Smooth muscle cell (in vitro differentiated cells): Measurements from ENCODE around the gene MAPK7. TPM values are rescaled to one million over a fixed set of nuclear protein-coding genes. Genes with fewer than 3 reads are reported as not detected.

Experiments used
- DNase-seq: peaks from one replicate; lab custom pipeline; 2025; ENCODE audit not compliant: unreplicated experiment; lab: John Stamatoyannopoulos, UW
- H2AFZ ChIP-seq: fragments of 200-600 bp; sonication (generic); 2 replicates; pipeline ENCODE4 v1.6.0; 2016; ENCODE audit warnings: antibody characterized with exemption, low read depth, mild to moderate bottlenecking
- H3F3A ChIP-seq: fragments of 200-600 bp; sonication (generic); 2 replicates; pipeline ENCODE4 v1.6.0; 2017; ENCODE audit warnings: antibody characterized with exemption, low read depth
- H3K27ac ChIP-seq: fragments of 200-600 bp; sonication (generic); 2 replicates; pipeline ENCODE4 v1.5.1; 2016; ENCODE audit warnings: low read depth, mild to moderate bottlenecking
- H3K27me3 ChIP-seq: fragments of 200-600 bp; sonication (generic); 2 replicates; pipeline ENCODE4 v1.6.1; 2016; ENCODE audit warnings: low read depth, mild to moderate bottlenecking
- H3K36me3 ChIP-seq: fragments of 200-600 bp; sonication (generic); 2 replicates; pipeline ENCODE4 v1.5.1; 2016; ENCODE audit warnings: low read depth
- H3K4me1 ChIP-seq: fragments of 200-600 bp; sonication (generic); 2 replicates; pipeline ENCODE4 v1.5.1; 2016; ENCODE audit warnings: low read depth
- H3K4me2 ChIP-seq: fragments of 200-600 bp; sonication (generic); 2 replicates; pipeline ENCODE4 v1.6.0; 2016; ENCODE audit warnings: mild to moderate bottlenecking
- H3K4me3 ChIP-seq: fragments of 200-600 bp; sonication (generic); 2 replicates; pipeline ENCODE4 v1.5.1; 2016; ENCODE audit warnings: mild to moderate bottlenecking
- H3K79me2 ChIP-seq: fragments of 200-600 bp; sonication (generic); 2 replicates; pipeline ENCODE4 v1.6.0; 2016; ENCODE audit warnings: low read depth, mild to moderate bottlenecking
- H3K9ac ChIP-seq: fragments of 200-600 bp; sonication (generic); 2 replicates; pipeline ENCODE4 v1.6.0; 2016; ENCODE audit warnings: low read depth
- H3K9me3 ChIP-seq: fragments of 200-600 bp; sonication (generic); replicated peaks from 2 replicates; pipeline ENCODE4 v1.5.1; 2016; ENCODE audit warnings: low read depth
- H4K20me1 ChIP-seq: fragments of 200-600 bp; sonication (generic); 2 replicates; pipeline ENCODE4 v1.6.0; 2016; ENCODE audit warnings: low read depth
- WGBS: methylation state at CpG from one replicate; pipeline ENCODE4 v1.1.7; 2016; ENCODE audit warnings: low lambda C conversion rate; 5-methylcytosine and 5-hydroxymethylcytosine counted together
- polyA plus RNA-seq: library from polyadenylated mRNA; unstranded; fragments of >200 nt; fragmentation: Nextera tagmentation; extraction: Ambion mirVana; gene quantifications from 2 replicates; pipeline ENCODE4 v1.2.1, GENCODE V29; 2016
- total RNA-seq: library from RNA; depleted of rRNA; stranded (reverse); fragments of >200 nt; gene quantifications from 2 replicates; pipeline ENCODE4 v1.2.3, GENCODE V29; 2014
- TF ChIP-seq, protein P1 (sequence below): fragments of 200-600 bp; sonication (generic); IDR thresholded peaks from 2 replicates; pipeline ENCODE4 v1.5.1; 2017; ENCODE audit warnings: borderline replicate concordance, mild to moderate bottlenecking, antibody characterized with exemption; ENCODE audit not compliant: insufficient read depth, poor library complexity, severe bottlenecking

MAPK7 gene
- total and polyA plus RNA-seq, 2 experiments from 2014 or later, result 9.1 to 36.3 TPM

DNA sequence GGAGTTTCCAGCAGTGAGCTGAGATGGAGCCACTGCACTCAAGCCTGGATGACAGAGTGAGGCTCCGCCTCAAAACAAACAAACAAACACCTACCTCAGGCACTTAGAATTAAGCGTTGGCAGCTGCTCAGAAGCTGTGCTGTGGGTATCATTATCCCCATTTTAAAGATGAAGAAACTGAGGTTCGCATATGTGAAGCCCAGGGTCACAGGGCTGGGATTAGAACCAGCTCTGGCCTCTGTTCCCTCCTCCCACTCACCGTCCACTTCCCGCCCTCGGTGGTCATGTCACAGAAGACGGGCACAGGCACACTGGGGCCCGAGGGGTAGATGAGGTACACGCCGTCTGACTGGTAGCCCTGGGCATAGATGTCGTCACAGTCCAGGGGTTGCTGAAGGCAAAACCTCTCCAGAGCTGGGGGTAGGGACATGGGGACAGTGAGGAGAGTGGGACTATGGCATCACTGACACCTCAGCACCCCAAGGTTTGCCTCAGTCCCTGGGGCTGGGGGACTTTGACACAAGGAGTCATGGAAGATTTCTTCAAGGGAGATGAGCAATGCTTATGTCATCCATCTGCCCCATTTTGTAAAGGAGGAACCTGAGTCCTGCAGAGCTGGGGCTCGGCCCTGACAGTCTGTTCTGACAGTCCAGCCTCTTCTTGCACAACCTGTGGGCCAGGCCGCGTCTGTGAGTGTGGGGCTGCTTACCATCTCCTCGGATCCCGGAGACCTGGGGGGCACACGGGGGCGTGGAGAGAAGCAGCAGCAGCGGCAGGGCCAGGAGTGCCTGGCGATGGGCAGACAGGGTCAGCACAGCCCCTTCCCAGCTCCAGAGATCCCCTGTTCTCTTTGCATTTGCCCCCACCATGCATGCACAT lies 8.0 kb downstream of the MAPK7 start:
- Histone ChIP-seq H3K27me3 (no peaks in the 10 kb centered on the region), H3K4me1 (peaks cover 30% of the 10 kb centered on the region), H4K20me1 (peaks cover 36% of the 10 kb centered on the region), H3K36me3 (no peaks in the 10 kb centered on the region), H3K9me3 (no peaks in the 10 kb centered on the region), H2AFZ (no peak overlapping the region), H3K9ac (peak overlapping the region; percentile 27), H3F3A (peaks cover 41% of the 10 kb centered on the region), H3K4me2 (peak overlapping the region; percentile 84), H3K27ac (peak overlapping the region; percentile 91), H3K4me3 (peak overlapping the region; percentile 45), H3K79me2 (no peaks in the 10 kb centered on the region)
- WGBS, result 34% methylated on average over 20 of the region's 20 CpGs
- TF ChIP-seq, protein P1, sequence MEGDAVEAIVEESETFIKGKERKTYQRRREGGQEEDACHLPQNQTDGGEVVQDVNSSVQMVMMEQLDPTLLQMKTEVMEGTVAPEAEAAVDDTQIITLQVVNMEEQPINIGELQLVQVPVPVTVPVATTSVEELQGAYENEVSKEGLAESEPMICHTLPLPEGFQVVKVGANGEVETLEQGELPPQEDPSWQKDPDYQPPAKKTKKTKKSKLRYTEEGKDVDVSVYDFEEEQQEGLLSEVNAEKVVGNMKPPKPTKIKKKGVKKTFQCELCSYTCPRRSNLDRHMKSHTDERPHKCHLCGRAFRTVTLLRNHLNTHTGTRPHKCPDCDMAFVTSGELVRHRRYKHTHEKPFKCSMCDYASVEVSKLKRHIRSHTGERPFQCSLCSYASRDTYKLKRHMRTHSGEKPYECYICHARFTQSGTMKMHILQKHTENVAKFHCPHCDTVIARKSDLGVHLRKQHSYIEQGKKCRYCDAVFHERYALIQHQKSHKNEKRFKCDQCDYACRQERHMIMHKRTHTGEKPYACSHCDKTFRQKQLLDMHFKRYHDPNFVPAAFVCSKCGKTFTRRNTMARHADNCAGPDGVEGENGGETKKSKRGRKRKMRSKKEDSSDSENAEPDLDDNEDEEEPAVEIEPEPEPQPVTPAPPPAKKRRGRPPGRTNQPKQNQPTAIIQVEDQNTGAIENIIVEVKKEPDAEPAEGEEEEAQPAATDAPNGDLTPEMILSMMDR, result no peak
- peak; percentile 64 for DNase-seq

DNA sequence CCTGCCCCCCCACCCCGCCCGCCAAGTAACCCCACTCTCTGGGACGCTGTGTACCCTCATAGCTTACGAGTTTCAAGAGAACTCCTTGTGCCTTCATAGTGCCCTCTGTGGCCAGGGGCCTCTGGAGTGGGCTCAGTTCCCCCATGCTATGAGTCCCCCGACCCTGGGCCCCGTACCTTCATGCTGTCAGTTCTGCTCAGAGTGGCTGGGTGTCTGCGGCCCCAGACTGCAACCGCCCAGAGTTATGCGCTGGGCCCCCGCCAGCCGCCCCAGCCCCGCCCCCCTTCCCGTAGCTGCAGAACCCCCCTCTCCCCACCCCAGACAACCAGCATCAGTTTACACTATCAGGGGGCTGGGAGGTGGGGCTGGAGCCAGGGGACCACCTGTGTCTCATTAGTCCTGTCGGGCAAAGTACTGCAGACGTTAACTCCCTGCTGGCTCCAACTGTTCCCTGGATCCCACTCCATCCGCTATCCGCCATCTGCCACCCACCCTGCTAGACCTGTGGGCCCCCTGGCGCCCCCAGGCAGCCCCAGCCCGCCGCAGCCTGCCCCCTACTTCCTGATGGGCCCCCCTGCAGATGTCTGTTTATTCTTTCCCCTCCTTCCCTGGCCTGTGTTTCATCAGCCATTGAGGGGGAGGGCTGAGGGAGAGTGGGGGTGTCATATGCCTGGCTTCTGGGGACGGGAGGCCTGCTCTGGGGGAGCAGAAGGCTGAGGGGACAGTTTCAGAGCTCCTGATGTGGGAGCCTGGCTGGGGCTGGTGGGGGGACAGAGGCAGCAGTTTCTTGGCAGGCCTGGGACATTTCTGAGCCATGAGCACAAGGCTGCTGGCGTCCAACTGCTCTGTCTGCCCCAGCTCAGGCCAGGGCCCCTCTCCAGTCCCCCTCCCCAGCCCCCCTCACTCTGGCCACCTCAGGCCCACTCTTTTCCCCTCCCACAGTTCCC lies 8.9 kb downstream of the MAPK7 start, which contains the start of gene MFAP4:
TSS of gene MFAP4 (minus strand) at position 217 of the 947 bp plus-strand sequence. CDS start at position 182, 35 bp downstream.
- Histone ChIP-seq H3K4me1 (peaks cover 32% of the 10 kb centered on the region), H3K4me2 (peak within 1 kb of the TSS; percentile 84), H3K4me3 (peak within 1 kb of the TSS; percentile 45), H3K27ac (peak within 1 kb of the TSS; percentile 91), H4K20me1 (peaks cover 27% of the 10 kb centered on the region), H3K36me3 (no peaks in the 10 kb centered on the region), H3F3A (peaks cover 42% of the 10 kb centered on the region), H3K9me3 (no peaks in the 10 kb centered on the region), H3K79me2 (no peaks in the 10 kb centered on the region), H3K9ac (peak within 1 kb of the TSS; percentile 56), H3K27me3 (no peaks in the 10 kb centered on the region), H2AFZ (no peak within 1 kb of the TSS)
- DNase-seq, result peak; percentile 71
- TF ChIP-seq, protein P1, result no peak
- WGBS, result 6% methylated on average over 11 of the region's 22 CpGs

DNA sequence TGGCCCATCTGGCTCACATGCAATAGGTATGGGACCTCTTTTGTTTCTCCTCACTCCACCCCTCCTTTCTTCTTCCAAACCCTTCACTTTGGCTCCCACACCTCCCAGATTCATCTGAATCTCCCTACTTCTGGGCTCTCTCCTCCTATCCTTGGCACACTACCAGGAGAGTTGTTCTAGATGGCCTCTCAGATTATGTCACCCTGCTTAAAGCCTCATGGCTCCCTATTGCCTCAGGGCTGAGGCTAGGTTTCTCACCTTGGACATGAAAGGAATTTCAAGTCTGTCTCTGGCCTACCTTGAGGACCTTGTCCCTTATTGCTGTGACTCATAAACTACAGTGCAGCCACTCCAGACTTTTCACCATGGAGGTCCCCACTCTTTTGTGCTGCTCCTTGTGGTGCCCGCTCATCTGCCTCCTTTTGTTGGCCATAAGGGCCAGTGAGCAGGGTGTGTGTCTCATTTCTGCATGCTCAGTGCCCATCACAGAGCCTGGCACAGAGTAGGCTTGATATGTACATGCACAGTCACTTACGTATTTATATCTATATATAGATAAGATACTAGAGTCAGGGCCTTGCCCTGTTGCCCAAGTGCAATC lies 9.7 kb downstream of the MAPK7 start:
- DNase-seq, result no peak
- H3K9ac ChIP-seq, result peak overlapping the region; percentile 56

More for the DNA sequence above, 9.7 kb downstream of the MAPK7 start:
- no peaks in the 10 kb centered on the region for H3K79me2 ChIP-seq
- H3K4me2 ChIP-seq, result peak overlapping the region; percentile 84
- peaks cover 20% of the 10 kb centered on the region for H4K20me1 ChIP-seq
- 66% methylated on average over 2 of the region's 2 CpGs for WGBS
- no peak overlapping the region for H2AFZ ChIP-seq
- H3K27me3 ChIP-seq, result no peaks in the 10 kb centered on the region
- no peak overlapping the region for H3K4me3 ChIP-seq
- peak overlapping the region; percentile 91 for H3K27ac ChIP-seq
- no peaks in the 10 kb centered on the region for H3K36me3 ChIP-seq
- no peaks in the 10 kb centered on the region for H3K9me3 ChIP-seq
- peaks cover 35% of the 10 kb centered on the region for H3K4me1 ChIP-seq
- TF ChIP-seq, protein P1, result no peak
- H3F3A ChIP-seq, result peaks cover 38% of the 10 kb centered on the region
